Measurements from ENCODE around the gene SEMA6A.

- TF ChIP-seq EZH2 (IDR thresholded peaks at IDR 0.05; ENCODE audit: low read length): no peak
- no peak for TF ChIP-seq CTCF (optimal IDR thresholded peaks at IDR 0.05 in 1 of 3, IDR thresholded peaks at IDR 0.05 in 1 of 3, conservative IDR thresholded peaks at IDR 0.05 in 1 of 3; ENCODE audit: extremely low read depth in 1 of 3, insufficient read depth in 2 of 3, low read length in 3 of 3)
These were observed 43.0 kb downstream of the SEMA6A start for GRCh38 chr5:116531635-116532034.
